Gastrocnemius medialis (tissue), 4 donors: ENCODE results near the gene SMAD9. TPM values are rescaled to one million over a fixed set of nuclear protein-coding genes. Genes with fewer than 3 reads are reported as not detected.

Experiments used
- ATAC-seq, 2 donors: fragments of 150-250 bp; one replicate each; pipeline ENCODE4 v1.9.1; 2016
- DNase-seq, 2 donors: peaks; one replicate each; pipeline ENCODE4 v3.0.0-alpha.2; 2019
- H3K27ac ChIP-seq, 4 donors: fragments of 200-600 bp; sonication (generic); 1 replicate in 1 of 4; 2 replicates in 3 of 4; pipeline ENCODE4 v1.5.1; 2016 to 2018; ENCODE audit warnings: mild to moderate bottlenecking in 2 of 4, moderate library complexity in 1 of 4
- H3K27me3 ChIP-seq, 3 donors: fragments of 200-600 bp; sonication (generic) in 2 of 3; 1 replicate in 1 of 3; 2 replicates in 2 of 3; pipeline versions ENCODE4 v1.5.1 to v1.6.0; 2016 to 2019; ENCODE audit warnings: mild to moderate bottlenecking in 1 of 3, moderate library complexity in 1 of 3
- H3K36me3 ChIP-seq, 2 donors: fragments of 200-600 bp; sonication (generic) in 1 of 2; one replicate each; pipeline ENCODE4 v1.5.1; 2017 to 2018
- H3K4me1 ChIP-seq, 2 donors: fragments of 200-600 bp; sonication (generic) in 1 of 2; one replicate each; pipeline ENCODE4 v1.5.1; 2016 to 2017; ENCODE audit warnings: mild to moderate bottlenecking in 2 of 2
- H3K4me3 ChIP-seq, 4 donors: fragments of 200-600 bp; sonication (generic) in 3 of 4; 1 replicate in 1 of 4; 2 replicates in 3 of 4; pipeline ENCODE4 v1.5.1; 2016 to 2019; ENCODE audit warnings: mild to moderate bottlenecking in 2 of 4
- H3K9me3 ChIP-seq, 3 donors: fragments of 200-600 bp; sonication (generic) in 2 of 3; 1 replicate in 1 of 3; 2 replicates in 2 of 3; pipeline ENCODE4 v1.5.1; 2016 to 2019
- POLR2A ChIP-seq, 2 donors: fragments of 450-650 bp; IDR thresholded peaks; one replicate each; pipeline ENCODE4 v1.6.1; 2017; ENCODE audit warnings: antibody characterized with exemption in 2 of 2, mild to moderate bottlenecking in 2 of 2, moderate library complexity in 2 of 2
- in situ Hi-C, 4 donors: fragments of 200-750 bp; cut with MboI; loops; one replicate each; pipeline versions ENCODE4 v1.15.0 to v1.8.0; 2017; ENCODE audit warnings: low sequenced_read_pairs in 4 of 4
- intact Hi-C: fragments of 100-400 bp; cut with DNase I; formaldehyde crosslinking; loops from one replicate; pipeline ENCODE4 v1.15.1; 2023; ENCODE audit warnings: low total_unique reads
- total RNA-seq, 4 donors: library from RNA; depleted of rRNA; stranded (reverse); fragments of >200 nt; gene quantifications; one replicate each; pipeline versions ENCODE4 v1.1.0 to v1.2.3, GENCODE V29; 2016
- TF ChIP-seq, protein P1 (sequence below), 5 experiments: fragments of 450-650 bp in 3 of 5; fragments of 200-600 bp in 2 of 5; sonication (generic) in 2 of 5; IDR thresholded peaks in 4 of 5; conservative IDR thresholded peaks in 1 of 5; 1 replicate in 4 of 5; 2 replicates in 1 of 5; pipeline ENCODE4 v1.5.1; 2016 to 2019; ENCODE audit warnings: antibody characterized with exemption in 5 of 5, mild to moderate bottlenecking in 3 of 5, moderate library complexity in 3 of 5

The SMAD9 gene
- total RNA-seq, 4 donors from 2014 or later = 2.2 to 14.9 (median 6.5) TPM

DNA sequence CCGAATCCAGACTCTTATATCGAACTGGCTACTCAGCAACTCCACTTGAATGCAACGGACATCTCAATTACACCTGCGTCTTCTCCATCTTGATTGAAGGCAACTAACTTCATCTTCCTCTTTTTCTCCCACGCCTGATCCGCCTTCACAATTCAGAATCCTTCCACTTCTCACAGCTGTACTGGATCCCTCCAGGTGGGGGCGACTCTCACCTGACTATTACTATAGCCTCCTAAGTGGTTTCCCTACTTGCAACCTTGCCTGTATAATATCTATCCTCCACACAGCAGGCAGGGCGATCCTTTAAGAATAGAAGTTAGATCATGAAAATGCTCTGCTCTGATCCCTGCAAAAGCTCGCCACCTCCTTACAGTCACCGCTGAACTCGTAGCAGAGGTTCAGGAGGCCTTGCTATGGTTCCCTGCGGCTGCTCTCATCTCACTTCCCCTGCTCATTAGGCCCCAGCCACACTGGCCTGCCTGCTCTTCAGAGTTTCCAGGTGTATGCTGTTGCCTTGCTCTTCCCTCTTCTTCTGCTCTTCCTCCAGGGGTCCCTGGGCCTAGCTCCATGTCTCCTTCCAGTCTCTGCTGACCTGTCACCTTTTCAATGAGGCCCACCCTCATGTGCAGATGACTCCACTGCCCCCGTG is 69.1 kb downstream of the SMAD9 start:
- intact Hi-C loops = loop anchor here (2.0 kb wide), 1 partner anchor 130 kb away; no protein-coding TSS in a partner anchor

DNA sequence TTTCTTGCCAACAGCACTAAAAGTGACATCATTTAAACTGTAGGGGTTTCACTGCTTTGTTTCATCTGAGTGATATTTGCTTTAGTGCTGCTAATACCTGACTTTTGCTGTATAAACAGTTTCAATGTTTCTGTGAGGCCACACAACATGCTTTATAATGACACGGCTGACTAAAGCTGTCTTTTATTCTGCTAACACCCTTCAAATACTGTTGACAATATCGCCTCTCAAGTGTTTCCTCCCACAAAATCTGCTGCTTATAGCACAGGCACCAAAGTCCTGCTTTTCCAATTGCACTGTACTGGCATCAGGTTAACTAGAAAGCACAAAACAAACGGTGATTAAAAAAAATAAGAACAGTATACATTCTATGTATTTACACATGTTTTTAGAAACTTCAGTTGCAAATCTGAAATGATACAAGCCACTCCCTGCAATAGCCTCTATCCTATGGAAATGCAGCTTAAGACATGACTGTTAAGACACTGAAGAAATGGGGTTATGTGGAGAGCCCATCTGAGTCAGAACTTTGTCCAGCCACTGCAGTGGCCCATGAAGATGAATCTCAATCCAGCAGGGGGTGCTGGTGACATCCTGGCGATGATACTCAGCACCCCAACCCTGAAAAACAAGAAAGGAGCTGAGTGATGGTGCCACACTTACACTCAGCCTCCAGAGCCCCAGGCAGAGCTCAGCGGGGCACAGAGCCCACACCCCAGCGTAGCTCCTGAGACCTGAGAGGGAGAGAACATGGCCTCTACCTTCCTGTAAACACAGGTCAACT is 71.6 kb downstream of the SMAD9 start:
- in situ Hi-C loops (no loop called here), intact Hi-C loops (no loop called here)
- no peaks in the 10 kb centered on the region for H3K4me1 ChIP-seq
- DNase-seq (no peak), ATAC-seq (peak in 1 of 2 donors; percentile 12)
- no peaks in the 10 kb centered on the region for H3K36me3 ChIP-seq
- no peaks in the 10 kb centered on the region for H3K27me3 ChIP-seq
- H3K9me3 ChIP-seq = no peaks in the 10 kb centered on the region
- TF ChIP-seq, protein P1, sequence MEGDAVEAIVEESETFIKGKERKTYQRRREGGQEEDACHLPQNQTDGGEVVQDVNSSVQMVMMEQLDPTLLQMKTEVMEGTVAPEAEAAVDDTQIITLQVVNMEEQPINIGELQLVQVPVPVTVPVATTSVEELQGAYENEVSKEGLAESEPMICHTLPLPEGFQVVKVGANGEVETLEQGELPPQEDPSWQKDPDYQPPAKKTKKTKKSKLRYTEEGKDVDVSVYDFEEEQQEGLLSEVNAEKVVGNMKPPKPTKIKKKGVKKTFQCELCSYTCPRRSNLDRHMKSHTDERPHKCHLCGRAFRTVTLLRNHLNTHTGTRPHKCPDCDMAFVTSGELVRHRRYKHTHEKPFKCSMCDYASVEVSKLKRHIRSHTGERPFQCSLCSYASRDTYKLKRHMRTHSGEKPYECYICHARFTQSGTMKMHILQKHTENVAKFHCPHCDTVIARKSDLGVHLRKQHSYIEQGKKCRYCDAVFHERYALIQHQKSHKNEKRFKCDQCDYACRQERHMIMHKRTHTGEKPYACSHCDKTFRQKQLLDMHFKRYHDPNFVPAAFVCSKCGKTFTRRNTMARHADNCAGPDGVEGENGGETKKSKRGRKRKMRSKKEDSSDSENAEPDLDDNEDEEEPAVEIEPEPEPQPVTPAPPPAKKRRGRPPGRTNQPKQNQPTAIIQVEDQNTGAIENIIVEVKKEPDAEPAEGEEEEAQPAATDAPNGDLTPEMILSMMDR (IDR thresholded peaks at IDR 0.05 in 4 of 5, conservative IDR thresholded peaks at IDR 0.05 in 1 of 5) = no peak
- TF ChIP-seq POLR2A (IDR thresholded peaks at IDR 0.05) = no peak
- no peak overlapping the region for H3K27ac ChIP-seq
- no peak overlapping the region for H3K4me3 ChIP-seq

More for the DNA sequence above, 69.1 kb downstream of the SMAD9 start:
- TF ChIP-seq, protein P1 (IDR thresholded peaks at IDR 0.05 in 4 of 5, conservative IDR thresholded peaks at IDR 0.05 in 1 of 5) = peak in 1 of 5 experiments; percentile 17
- TF ChIP-seq POLR2A (IDR thresholded peaks at IDR 0.05) = no peak
- in situ Hi-C loops = loop anchor here in 2 of 4 donors (10.0 kb wide), 1 partner anchor 134 kb away; no protein-coding TSS in a partner anchor
- ATAC-seq = peak in 1 of 2 donors; percentile 39
- Histone ChIP-seq H3K9me3 (no peaks in the 10 kb centered on the region), H3K4me3 (no peak overlapping the region), H3K27ac (no peak overlapping the region), H3K4me1 (no peaks in the 10 kb centered on the region), H3K27me3 (no peaks in the 10 kb centered on the region), H3K36me3 (no peaks in the 10 kb centered on the region)
- DNase-seq = no peak

DNA sequence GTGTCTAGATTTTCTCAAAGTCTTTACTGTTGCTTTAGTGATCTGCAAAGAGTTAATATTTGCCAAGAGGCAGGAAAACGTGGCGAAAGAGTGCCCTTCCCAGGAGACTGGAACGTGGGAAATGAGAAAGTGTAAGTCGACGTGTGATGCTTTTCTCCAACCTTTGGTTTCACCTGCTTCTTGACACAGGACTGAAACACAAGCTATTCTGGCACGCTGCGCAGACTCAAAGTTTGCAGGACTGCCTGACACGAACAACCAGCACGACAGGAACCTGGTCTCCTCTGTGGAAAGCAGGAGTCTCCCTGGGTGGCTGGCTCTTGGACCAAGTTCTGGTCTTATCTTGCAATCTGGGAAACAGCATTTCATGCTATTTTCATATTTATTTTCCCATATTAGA is 72.4 kb downstream of the SMAD9 start:
- ATAC-seq = no peak
- Histone ChIP-seq H3K27ac (no peak overlapping the region), H3K36me3 (no peaks in the 10 kb centered on the region), H3K4me1 (no peaks in the 10 kb centered on the region), H3K4me3 (no peak overlapping the region), H3K9me3 (no peaks in the 10 kb centered on the region), H3K27me3 (no peaks in the 10 kb centered on the region)
- intact Hi-C loops (no loop called here), in situ Hi-C loops (no loop called here)
- TF ChIP-seq POLR2A (IDR thresholded peaks at IDR 0.05) = no peak
- TF ChIP-seq, protein P1 (IDR thresholded peaks at IDR 0.05 in 4 of 5, conservative IDR thresholded peaks at IDR 0.05 in 1 of 5) = no peak
- no peak for DNase-seq

DNA sequence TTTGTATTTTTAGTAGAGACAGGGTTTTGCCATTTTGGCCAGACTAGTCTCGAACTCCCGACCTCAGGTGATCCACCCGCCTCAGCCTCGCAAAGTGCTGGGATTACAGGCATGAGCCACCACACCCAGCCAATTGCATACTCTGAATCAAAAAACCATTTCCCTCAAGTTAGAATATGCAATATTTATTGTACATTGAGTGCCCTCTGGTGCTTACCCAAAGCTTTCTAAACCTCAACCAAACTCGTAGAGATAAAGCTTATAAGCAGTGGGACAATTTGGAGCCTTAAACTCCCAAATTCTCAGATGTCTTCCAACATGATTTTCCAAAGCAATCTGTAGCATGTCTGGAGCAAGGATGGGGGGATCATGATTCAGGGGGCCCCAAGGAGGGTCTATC is 78.6 kb downstream of the SMAD9 start:
- Histone ChIP-seq H3K4me1 (peaks cover 8 to 10% of the 10 kb centered on the region in 2 donors), H3K27me3 (no peaks in the 10 kb centered on the region), H3K4me3 (no peak overlapping the region), H3K27ac (no peak overlapping the region), H3K9me3 (no peaks in the 10 kb centered on the region), H3K36me3 (no peaks in the 10 kb centered on the region)
- intact Hi-C loops = no loop called here
- TF ChIP-seq, protein P1 (IDR thresholded peaks at IDR 0.05 in 4 of 5, conservative IDR thresholded peaks at IDR 0.05 in 1 of 5) = no peak
- no peak for TF ChIP-seq POLR2A (IDR thresholded peaks at IDR 0.05)
- no peak for DNase-seq
- no peak for ATAC-seq
- in situ Hi-C loops = no loop called here
